ENCODE results near the gene JMJD8. TPM values are rescaled to one million over a fixed set of nuclear protein-coding genes. Genes with fewer than 3 reads are reported as not detected.

Gene JMJD8
- total and polyA plus RNA-seq, 9 of the 15 experiments (the other 6 are each of a cell fraction or from before 2014, with no cell fraction given) = 1.2 to 50.6 (median 29.3) TPM

- TF ChIP-seq, protein P1, sequence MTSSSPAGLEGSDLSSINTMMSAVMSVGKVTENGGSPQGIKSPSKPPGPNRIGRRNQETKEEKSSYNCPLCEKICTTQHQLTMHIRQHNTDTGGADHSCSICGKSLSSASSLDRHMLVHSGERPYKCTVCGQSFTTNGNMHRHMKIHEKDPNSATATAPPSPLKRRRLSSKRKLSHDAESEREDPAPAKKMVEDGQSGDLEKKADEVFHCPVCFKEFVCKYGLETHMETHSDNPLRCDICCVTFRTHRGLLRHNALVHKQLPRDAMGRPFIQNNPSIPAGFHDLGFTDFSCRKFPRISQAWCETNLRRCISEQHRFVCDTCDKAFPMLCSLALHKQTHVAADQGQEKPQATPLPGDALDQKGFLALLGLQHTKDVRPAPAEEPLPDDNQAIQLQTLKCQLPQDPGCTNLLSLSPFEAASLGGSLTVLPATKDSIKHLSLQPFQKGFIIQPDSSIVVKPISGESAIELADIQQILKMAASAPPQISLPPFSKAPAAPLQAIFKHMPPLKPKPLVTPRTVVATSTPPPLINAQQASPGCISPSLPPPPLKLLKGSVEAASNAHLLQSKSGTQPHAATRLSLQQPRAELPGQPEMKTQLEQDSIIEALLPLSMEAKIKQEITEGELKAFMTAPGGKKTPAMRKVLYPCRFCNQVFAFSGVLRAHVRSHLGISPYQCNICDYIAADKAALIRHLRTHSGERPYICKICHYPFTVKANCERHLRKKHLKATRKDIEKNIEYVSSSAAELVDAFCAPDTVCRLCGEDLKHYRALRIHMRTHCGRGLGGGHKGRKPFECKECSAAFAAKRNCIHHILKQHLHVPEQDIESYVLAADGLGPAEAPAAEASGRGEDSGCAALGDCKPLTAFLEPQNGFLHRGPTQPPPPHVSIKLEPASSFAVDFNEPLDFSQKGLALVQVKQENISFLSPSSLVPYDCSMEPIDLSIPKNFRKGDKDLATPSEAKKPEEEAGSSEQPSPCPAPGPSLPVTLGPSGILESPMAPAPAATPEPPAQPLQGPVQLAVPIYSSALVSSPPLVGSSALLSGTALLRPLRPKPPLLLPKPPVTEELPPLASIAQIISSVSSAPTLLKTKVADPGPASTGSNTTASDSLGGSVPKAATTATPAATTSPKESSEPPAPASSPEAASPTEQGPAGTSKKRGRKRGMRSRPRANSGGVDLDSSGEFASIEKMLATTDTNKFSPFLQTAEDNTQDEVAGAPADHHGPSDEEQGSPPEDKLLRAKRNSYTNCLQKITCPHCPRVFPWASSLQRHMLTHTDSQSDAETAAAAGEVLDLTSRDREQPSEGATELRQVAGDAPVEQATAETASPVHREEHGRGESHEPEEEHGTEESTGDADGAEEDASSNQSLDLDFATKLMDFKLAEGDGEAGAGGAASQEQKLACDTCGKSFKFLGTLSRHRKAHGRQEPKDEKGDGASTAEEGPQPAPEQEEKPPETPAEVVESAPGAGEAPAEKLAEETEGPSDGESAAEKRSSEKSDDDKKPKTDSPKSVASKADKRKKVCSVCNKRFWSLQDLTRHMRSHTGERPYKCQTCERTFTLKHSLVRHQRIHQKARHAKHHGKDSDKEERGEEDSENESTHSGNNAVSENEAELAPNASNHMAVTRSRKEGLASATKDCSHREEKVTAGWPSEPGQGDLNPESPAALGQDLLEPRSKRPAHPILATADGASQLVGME (CRISPR knock-in tag; IDR thresholded peaks at IDR 0.05) = no peak
- TF ChIP-seq SIN3A (IDR thresholded peaks at IDR 0.05; ENCODE audit: borderline replicate concordance in 2 of 2, control insufficient read depth in 1 of 2, low read depth in 2 of 2, low read length in 2 of 2) = peak; percentile 22 to 71; a peak in 2 of 4 replicates
- 0 out of 4 replicates have a peak, but pooled peaks of 1 of the 2 experiments have one; percentile 6 for TF ChIP-seq TEAD1 (CRISPR knock-in tag; IDR thresholded peaks at IDR 0.05)
- TF ChIP-seq DPF2 (IDR thresholded peaks at IDR 0.05) = peak; percentile 33; the same call in 1 of the 2 replicates
- TF ChIP-seq USF2 (CRISPR knock-in tag; IDR thresholded peaks at IDR 0.05) = peak; percentile 61
- TF ChIP-seq RB1 (IDR thresholded peaks at IDR 0.05; ENCODE audit: low read depth) = 0 out of 2 replicates have a peak, but pooled peaks have one; percentile 14
- TF ChIP-seq ILF3 (IDR thresholded peaks at IDR 0.05; ENCODE audit: borderline replicate concordance) = no peak
- peak; percentile 3; the same call in 1 of the 2 replicates for TF ChIP-seq MYNN (IDR thresholded peaks at IDR 0.05)
- TF ChIP-seq MYNN (CRISPR knock-in tag; IDR thresholded peaks at IDR 0.05) = no peak
These were observed 2.2 kb downstream of the JMJD8 start (continued) for GRCh38 chr16:681746-682427.

Measured in K562 (cell line).